ENCODE measurements around the gene PACRG. TPM values are rescaled to one million over a fixed set of nuclear protein-coding genes. Genes with fewer than 3 reads are reported as not detected.

Gene PACRG
- total RNA-seq, 1 experiment from 2014 or later = 0.26 TPM

- H3T11ph ChIP-seq (ENCODE audit: low read length) = no peak overlapping the region
- no peak overlapping the region for H2BK5ac ChIP-seq (ENCODE audit: insufficient read length, low read length)
- no peak overlapping the region for H3K4ac ChIP-seq (ENCODE audit: low read depth, low read length)
- no peaks in the 10 kb centered on the region for H3K4me1 ChIP-seq (ENCODE audit: insufficient read depth, low read length)
- TF ChIP-seq, protein P1, sequence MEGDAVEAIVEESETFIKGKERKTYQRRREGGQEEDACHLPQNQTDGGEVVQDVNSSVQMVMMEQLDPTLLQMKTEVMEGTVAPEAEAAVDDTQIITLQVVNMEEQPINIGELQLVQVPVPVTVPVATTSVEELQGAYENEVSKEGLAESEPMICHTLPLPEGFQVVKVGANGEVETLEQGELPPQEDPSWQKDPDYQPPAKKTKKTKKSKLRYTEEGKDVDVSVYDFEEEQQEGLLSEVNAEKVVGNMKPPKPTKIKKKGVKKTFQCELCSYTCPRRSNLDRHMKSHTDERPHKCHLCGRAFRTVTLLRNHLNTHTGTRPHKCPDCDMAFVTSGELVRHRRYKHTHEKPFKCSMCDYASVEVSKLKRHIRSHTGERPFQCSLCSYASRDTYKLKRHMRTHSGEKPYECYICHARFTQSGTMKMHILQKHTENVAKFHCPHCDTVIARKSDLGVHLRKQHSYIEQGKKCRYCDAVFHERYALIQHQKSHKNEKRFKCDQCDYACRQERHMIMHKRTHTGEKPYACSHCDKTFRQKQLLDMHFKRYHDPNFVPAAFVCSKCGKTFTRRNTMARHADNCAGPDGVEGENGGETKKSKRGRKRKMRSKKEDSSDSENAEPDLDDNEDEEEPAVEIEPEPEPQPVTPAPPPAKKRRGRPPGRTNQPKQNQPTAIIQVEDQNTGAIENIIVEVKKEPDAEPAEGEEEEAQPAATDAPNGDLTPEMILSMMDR (conservative IDR thresholded peaks at IDR 0.05) = no peak
- H2BK20ac ChIP-seq (ENCODE audit: low read depth, low read length, poor library complexity, severe bottlenecking) = no peak overlapping the region
- no peak overlapping the region for H2BK120ac ChIP-seq (ENCODE audit: low read depth, low read length, poor library complexity, severe bottlenecking)
- H3K9me3 ChIP-seq (ENCODE audit: control insufficient read depth, low read depth, low read length) = no peaks in the 10 kb centered on the region
- H3K23me2 ChIP-seq (ENCODE audit: insufficient read length, low read depth, low read length, poor library complexity, severe bottlenecking) = no peaks in the 10 kb centered on the region
- no peaks in the 10 kb centered on the region for H3K79me1 ChIP-seq (ENCODE audit: insufficient read depth, low read depth, low read length, poor library complexity, severe bottlenecking)
- WGBS (ENCODE audit: extremely low coverage, insufficient read length, low lambda C conversion rate) = no CpG with 5 or more reads among the region's 10 CpGs
- no peak overlapping the region for H3K27ac ChIP-seq (ENCODE audit: insufficient read length, low read depth, low read length)
- H2AK5ac ChIP-seq (ENCODE audit: insufficient read length, low read length) = no peak overlapping the region
- H3K14ac ChIP-seq (ENCODE audit: insufficient read depth, low read length) = no peak overlapping the region
- H3K9me3 Mint-ChIP-seq = peaks cover 0 to 3% of the 10 kb centered on the region in 2 experiments; a peak in 1 of 5 replicates
- no peak overlapping the region for H3K4me3 Mint-ChIP-seq
- no peak overlapping the region; a peak in 1 of 7 replicates for H3K27ac Mint-ChIP-seq
- no peaks in the 10 kb centered on the region for H3K79me2 ChIP-seq (ENCODE audit: insufficient read depth, low read length)
- no peak overlapping the region for H3K4me2 ChIP-seq (ENCODE audit: insufficient read depth, insufficient read length, low read length)
- no peaks in the 10 kb centered on the region for H3K4me1 Mint-ChIP-seq
- H2BK12ac ChIP-seq (ENCODE audit: insufficient read length, low read depth, low read length) = no peak overlapping the region
- no peaks in the 10 kb centered on the region for H4K20me1 ChIP-seq (ENCODE audit: control insufficient read depth, insufficient read depth, insufficient read length)
- H3K23ac ChIP-seq (ENCODE audit: insufficient read length, low read depth, low read length) = no peak overlapping the region
- no peak overlapping the region for H2AFZ ChIP-seq (ENCODE audit: low read length)
- H3K9ac ChIP-seq (ENCODE audit: extremely low read depth, insufficient read length, low read length) = no peak overlapping the region
- no peak overlapping the region for H4K91ac ChIP-seq (ENCODE audit: insufficient read length, low read depth, low read length)
- H3K56ac ChIP-seq (ENCODE audit: insufficient read length, low read depth, low read length) = no peak overlapping the region
- DNase-seq = no peak
- no peak overlapping the region for H4K5ac ChIP-seq (ENCODE audit: insufficient read length, low read depth, low read length)
- no peak overlapping the region for H4K8ac ChIP-seq (replicated peaks; ENCODE audit: insufficient read length, low read depth, low read length)
- no peaks in the 10 kb centered on the region for H3K27me3 ChIP-seq (ENCODE audit: insufficient read depth, low read length)
- no peaks in the 10 kb centered on the region for H3K27me3 Mint-ChIP-seq (ENCODE audit: low read depth)
- H3K18ac ChIP-seq (ENCODE audit: insufficient read length, low read depth, low read length) = no peak overlapping the region
- H3K36me3 Mint-ChIP-seq (ENCODE audit: insufficient read depth in 1 of 3, low read depth in 3 of 3) = peaks cover 0 to 9% (median 0%) of the 10 kb centered on the region in 3 experiments; a peak in 1 of 7 replicates
- H2BK15ac ChIP-seq (ENCODE audit: low read depth, low read length) = no peak overlapping the region
These were observed 86.7 kb downstream of the PACRG start for GRCh38 chr6:162814426-162814973.
